ENCODE data around the gene CFAP61. TPM values are rescaled to one million over a fixed set of nuclear protein-coding genes. Genes with fewer than 3 reads are reported as not detected.
"Not testable (repeated sequence)": the region's sequence is repeated elsewhere in the genome, so short reads cannot be mapped to it uniquely, and the experiment has no call there.

CFAP61 gene
- total RNA-seq, 2 donors from 2014 or later, result 0.27 TPM; not detected in 1

GRCh38 chr20:20353576-20353975, 301.2 kb downstream of the CFAP61 start:
- H3K27me3 ChIP-seq (replicated peaks; ENCODE audit: insufficient read depth), result no peaks in the 10 kb centered on the region
- H3K27ac ChIP-seq, result no peak overlapping the region
- no peak overlapping the region for H3K4me3 ChIP-seq
- ATAC-seq (ENCODE audit: insufficient number of reproducible peaks, low FRiP score, low read depth), result no peak
- DNase-seq (ENCODE audit: low spot score), result no peak
- no peaks in the 10 kb centered on the region for H3K4me1 ChIP-seq (ENCODE audit: control insufficient read depth in 1 of 2, low read depth in 2 of 2)
- no peaks in the 10 kb centered on the region for H3K9me3 ChIP-seq
- TF ChIP-seq CTCF (IDR thresholded peaks at IDR 0.05), result no peak
- H3K36me3 ChIP-seq, result no peaks in the 10 kb centered on the region

GRCh38 chr20:20355503-20355902, 303.2 kb downstream of the CFAP61 start:
- not testable (repeated sequence) for DNase-seq (ENCODE audit: low spot score); H3K4me3 ChIP-seq

GRCh38 chr20:20358801-20359200, 306.5 kb downstream of the CFAP61 start:
- no peak overlapping the region for H3K4me3 ChIP-seq
- TF ChIP-seq CTCF (IDR thresholded peaks at IDR 0.05), result no peak
- no peaks in the 10 kb centered on the region for H3K4me1 ChIP-seq (ENCODE audit: control insufficient read depth in 1 of 2, low read depth in 2 of 2)
- DNase-seq (ENCODE audit: low spot score) (no peak), ATAC-seq (ENCODE audit: insufficient number of reproducible peaks, low FRiP score, low read depth) (no peak)
- H3K36me3 ChIP-seq, result no peaks in the 10 kb centered on the region
- H3K27ac ChIP-seq, result no peak overlapping the region
- no peaks in the 10 kb centered on the region for H3K9me3 ChIP-seq
- peaks cover under 1% of the 10 kb centered on the region for H3K27me3 ChIP-seq (replicated peaks; ENCODE audit: insufficient read depth)

More at GRCh38 chr20:20355503-20355902, 303.2 kb downstream of the CFAP61 start:
- H3K27ac ChIP-seq; H3K27me3 ChIP-seq (replicated peaks; ENCODE audit: insufficient read depth); H3K36me3 ChIP-seq; ATAC-seq (ENCODE audit: insufficient number of reproducible peaks, low FRiP score, low read depth); H3K4me1 ChIP-seq (ENCODE audit: control insufficient read depth in 1 of 2, low read depth in 2 of 2); H3K9me3 ChIP-seq: not testable (repeated sequence)

GRCh38 chr20:20359628-20360027, 307.3 kb downstream of the CFAP61 start:
- Histone ChIP-seq H3K4me1 (ENCODE audit: control insufficient read depth in 1 of 2, low read depth in 2 of 2) (no peaks in the 10 kb centered on the region), H3K4me3 (no peak overlapping the region), H3K9me3 (no peaks in the 10 kb centered on the region), H3K36me3 (no peaks in the 10 kb centered on the region), H3K27ac (no peak overlapping the region), H3K27me3 (replicated peaks; ENCODE audit: insufficient read depth) (peaks cover 9% of the 10 kb centered on the region)
- ATAC-seq (ENCODE audit: insufficient number of reproducible peaks, low FRiP score, low read depth), result no peak
- TF ChIP-seq CTCF (IDR thresholded peaks at IDR 0.05), result no peak
- no peak for DNase-seq (ENCODE audit: low spot score)

- no peaks in the 10 kb centered on the region for H3K9me3 ChIP-seq
- H3K27ac ChIP-seq, result no peak overlapping the region
- DNase-seq (ENCODE audit: low spot score) (no peak), ATAC-seq (ENCODE audit: insufficient number of reproducible peaks, low FRiP score, low read depth) (no peak)
- no peaks in the 10 kb centered on the region for H3K36me3 ChIP-seq
- peaks cover 14% of the 10 kb centered on the region for H3K27me3 ChIP-seq (replicated peaks; ENCODE audit: insufficient read depth)
- H3K4me3 ChIP-seq, result no peak overlapping the region
- no peaks in the 10 kb centered on the region for H3K4me1 ChIP-seq (ENCODE audit: control insufficient read depth in 1 of 2, low read depth in 2 of 2)
- peak; percentile 50 for TF ChIP-seq CTCF (IDR thresholded peaks at IDR 0.05)
Observed at GRCh38 chr20:20360464-20360863, 308.1 kb downstream of the CFAP61 start.

GRCh38 chr20:20362774-20363433, 310.6 kb downstream of the CFAP61 start:
- no peak for TF ChIP-seq CTCF (IDR thresholded peaks at IDR 0.05)
- Histone ChIP-seq H3K9me3 (no peaks in the 10 kb centered on the region), H3K4me1 (ENCODE audit: control insufficient read depth in 1 of 2, low read depth in 2 of 2) (peaks cover 5 to 12% of the 10 kb centered on the region in 2 donors), H3K27me3 (replicated peaks; ENCODE audit: insufficient read depth) (peaks cover 19% of the 10 kb centered on the region), H3K4me3 (no peak overlapping the region), H3K27ac (no peak overlapping the region), H3K36me3 (no peaks in the 10 kb centered on the region)
- DNase-seq (ENCODE audit: low spot score), result no peak
- ATAC-seq (ENCODE audit: insufficient number of reproducible peaks, low FRiP score, low read depth), result no peak
